HEK293T (cell line): ENCODE measurements around the gene CHRM4.

ENCODE experiments used
- BHLHE40 ChIP-seq: fragments of 450-650 bp; IDR thresholded peaks from 2 replicates; pipeline ENCODE4 v1.6.1; 2016; ENCODE audit warnings: mild to moderate bottlenecking, moderate library complexity, borderline replicate concordance
- CTBP1 ChIP-seq: fragments of 450-650 bp; IDR thresholded peaks from 2 replicates; pipeline ENCODE4 v1.6.1; 2016; ENCODE audit warnings: borderline replicate concordance
- ELF4 ChIP-seq: fragments of 450-650 bp; IDR thresholded peaks from 2 replicates; pipeline ENCODE4 v1.6.1; 2017; ENCODE audit warnings: antibody characterized with exemption
- FOXK2 ChIP-seq: fragments of 450-650 bp; IDR thresholded peaks from 2 replicates; pipeline ENCODE4 v1.6.1; 2016; ENCODE audit warnings: mild to moderate bottlenecking
- FOXM1 ChIP-seq: fragments of 450-650 bp; IDR thresholded peaks from 2 replicates; pipeline ENCODE4 v1.6.1; 2017; ENCODE audit warnings: mild to moderate bottlenecking, borderline replicate concordance
- NFRKB ChIP-seq: fragments of 450-650 bp; IDR thresholded peaks from 2 replicates; pipeline ENCODE4 v1.6.1; 2016; ENCODE audit warnings: mild to moderate bottlenecking, moderate library complexity
- PKNOX1 ChIP-seq: fragments of 450-650 bp; IDR thresholded peaks from 2 replicates; pipeline ENCODE4 v1.6.1; 2016
- SP1 ChIP-seq: fragments of 450-650 bp; IDR thresholded peaks from 2 replicates; pipeline ENCODE4 v1.6.1; 2017
- SUZ12 ChIP-seq: fragments of 450-650 bp; IDR thresholded peaks from 2 replicates; pipeline ENCODE4 v1.6.1; 2016; ENCODE audit warnings: mild to moderate bottlenecking

- TF ChIP-seq CTBP1 (no peak), FOXM1 (no peak), BHLHE40 (no peak), SP1 (no peak), NFRKB (no peak), ELF4 (no peak), PKNOX1 (no peak), SUZ12 (no peak), FOXK2 (no peak)
These were observed 53.0 kb downstream of the CHRM4 start for GRCh38 chr11:46338636-46338987.
